Ectodermal cell (in vitro differentiated cells): ENCODE data around the gene GBP6.
"Not testable (repeated sequence)": the region's sequence is repeated elsewhere in the genome, so short reads cannot be mapped to it uniquely, and the experiment has no call there.

Source experiments
- H3K27ac ChIP-seq: 2 replicates; pipeline ENCODE4 v1.7.0; 2013; ENCODE audit warnings: mild to moderate bottlenecking, low read depth, low read length; ENCODE audit not compliant: insufficient read depth, poor library complexity, severe bottlenecking
- H3K27me3 ChIP-seq: 2 replicates; pipeline ENCODE4 v1.7.0; 2013; ENCODE audit warnings: mild to moderate bottlenecking, low read length; ENCODE audit not compliant: insufficient read depth, control insufficient read depth, poor library complexity, severe bottlenecking
- H3K36me3 ChIP-seq: one replicate; pipeline ENCODE4 v1.7.0; 2013; ENCODE audit warnings: low read length; ENCODE audit not compliant: control insufficient read depth, insufficient read depth
- H3K4me1 ChIP-seq: one replicate; pipeline ENCODE4 v1.7.0; 2013; ENCODE audit warnings: low read length; ENCODE audit not compliant: control insufficient read depth, insufficient read depth
- H3K4me3 ChIP-seq: 2 replicates; pipeline ENCODE4 v1.7.0; 2013; ENCODE audit warnings: low read depth, low read length, control low read depth; ENCODE audit not compliant: insufficient read depth
- H3K9me3 ChIP-seq: 2 replicates; pipeline ENCODE4 v1.7.0; 2013; ENCODE audit warnings: mild to moderate bottlenecking, low read length, moderate library complexity; ENCODE audit not compliant: control insufficient read depth
- WGBS, 2 experiments: methylation state at CpG; one replicate each; pipeline ENCODE4 v1.1.7; 2013; ENCODE audit warnings: missing lambda C conversion rate in 2 of 2; 5-methylcytosine and 5-hydroxymethylcytosine counted together

GBP6 gene

GRCh38 chr1:89405275-89405929 lies 41.5 kb downstream of the GBP6 start:
- Histone ChIP-seq H3K4me1 (no peaks in the 10 kb centered on the region), H3K4me3 (no peak overlapping the region)

DNA sequence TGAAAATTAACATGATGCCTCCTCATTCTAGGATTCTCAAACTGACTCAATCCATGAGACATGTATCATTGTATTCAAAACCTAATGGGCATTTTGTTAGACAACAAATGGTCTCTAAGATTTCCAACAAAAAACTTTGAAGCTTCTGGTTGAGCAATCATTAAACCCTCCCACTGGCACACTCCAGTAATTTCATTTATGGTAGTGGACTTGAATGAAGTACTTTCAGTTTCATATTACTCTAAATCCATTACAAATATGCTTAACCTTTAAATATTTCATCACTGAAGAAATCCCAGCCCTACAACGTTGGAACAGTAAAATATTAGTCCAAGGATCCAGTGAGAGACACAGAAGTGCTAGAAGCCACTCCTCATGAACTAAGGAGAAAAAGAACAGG lies 43.5 kb downstream of the GBP6 start:
- Histone ChIP-seq H3K27ac (no peak overlapping the region), H3K36me3 (no peaks in the 10 kb centered on the region), H3K9me3 (no peaks in the 10 kb centered on the region), H3K27me3 (no peaks in the 10 kb centered on the region), H3K4me3 (no peak overlapping the region), H3K4me1 (no peaks in the 10 kb centered on the region)
- WGBS, 2 experiments, result 87 to 100% methylated on average over 1 of the region's 1 CpG

More at GRCh38 chr1:89405275-89405929, 41.5 kb downstream of the GBP6 start:
- 82 to 83% methylated on average over 11 of the region's 11 CpGs for WGBS, 2 experiments
- Histone ChIP-seq H3K27me3 (no peaks in the 10 kb centered on the region), H3K9me3 (no peaks in the 10 kb centered on the region), H3K36me3 (no peaks in the 10 kb centered on the region), H3K27ac (no peak overlapping the region)

GRCh38 chr1:89407768-89408167 lies 43.9 kb downstream of the GBP6 start:
- not testable (repeated sequence) for H3K36me3 ChIP-seq, H3K27me3 ChIP-seq, H3K9me3 ChIP-seq, H3K27ac ChIP-seq, H3K4me3 ChIP-seq, H3K4me1 ChIP-seq
- whole genome bisulfite sequencing, 2 experiments, result 92 to 97% methylated on average over 2 of the region's 2 CpGs

DNA sequence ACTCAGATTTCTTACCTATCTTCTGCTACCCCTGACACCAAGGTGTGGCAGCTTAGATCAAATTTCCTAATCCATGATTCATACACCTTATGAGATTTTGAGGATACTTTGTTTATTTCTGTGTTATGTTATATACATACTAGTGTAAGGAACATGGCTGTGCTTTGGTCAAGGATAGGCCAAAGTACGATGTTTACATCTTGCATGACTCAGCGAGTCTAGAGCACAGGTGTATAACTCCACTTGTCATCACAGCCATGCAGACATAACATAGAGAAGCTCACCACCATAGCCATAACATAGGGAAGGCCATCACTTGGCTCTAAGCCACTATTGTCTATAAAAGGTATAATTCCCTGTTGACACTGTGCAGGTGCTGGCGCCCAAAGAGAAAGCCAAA lies 61.2 kb downstream of the GBP6 start:
- WGBS, 2 experiments, result 92 to 95% methylated on average over 3 of the region's 3 CpGs
- no peak overlapping the region for H3K4me3 ChIP-seq
- H3K4me1 ChIP-seq, result no peaks in the 10 kb centered on the region
- no peaks in the 10 kb centered on the region for H3K36me3 ChIP-seq
- no peaks in the 10 kb centered on the region for H3K9me3 ChIP-seq
- no peaks in the 10 kb centered on the region for H3K27me3 ChIP-seq
- H3K27ac ChIP-seq, result no peak overlapping the region

DNA sequence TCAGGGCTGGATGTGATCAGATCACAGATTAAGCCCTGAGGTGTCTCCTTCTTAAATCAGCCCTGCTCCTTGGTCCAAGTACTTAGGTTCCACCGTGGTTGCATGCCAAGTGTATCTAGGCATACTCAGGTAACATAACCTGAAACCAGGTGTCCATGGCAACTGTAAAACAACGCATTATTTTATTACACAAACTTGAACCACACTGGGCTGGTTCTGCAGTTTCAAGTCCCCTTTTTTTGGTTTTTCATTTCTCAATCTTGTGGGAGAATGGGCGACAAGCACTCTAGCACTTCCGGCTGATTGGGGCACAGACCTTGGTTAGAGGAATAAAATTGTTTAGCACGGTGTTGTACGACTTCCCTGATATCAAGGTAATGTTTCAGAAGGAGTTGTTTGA lies 65.2 kb downstream of the GBP6 start:
- H3K4me3 ChIP-seq, result no peak overlapping the region
- 94 to 97% methylated on average over 6 of the region's 6 CpGs for WGBS, 2 experiments
- H3K4me1 ChIP-seq, result no peaks in the 10 kb centered on the region
- no peaks in the 10 kb centered on the region for H3K36me3 ChIP-seq
- H3K27me3 ChIP-seq, result no peaks in the 10 kb centered on the region
- H3K27ac ChIP-seq, result no peak overlapping the region
- H3K9me3 ChIP-seq, result no peaks in the 10 kb centered on the region

GRCh38 chr1:89429681-89430080 lies 65.8 kb downstream of the GBP6 start:
- H3K9me3 ChIP-seq, H3K4me3 ChIP-seq: not testable (repeated sequence)
- 82 to 96% methylated on average over 1 of the region's 4 CpGs for WGBS, 2 experiments

DNA sequence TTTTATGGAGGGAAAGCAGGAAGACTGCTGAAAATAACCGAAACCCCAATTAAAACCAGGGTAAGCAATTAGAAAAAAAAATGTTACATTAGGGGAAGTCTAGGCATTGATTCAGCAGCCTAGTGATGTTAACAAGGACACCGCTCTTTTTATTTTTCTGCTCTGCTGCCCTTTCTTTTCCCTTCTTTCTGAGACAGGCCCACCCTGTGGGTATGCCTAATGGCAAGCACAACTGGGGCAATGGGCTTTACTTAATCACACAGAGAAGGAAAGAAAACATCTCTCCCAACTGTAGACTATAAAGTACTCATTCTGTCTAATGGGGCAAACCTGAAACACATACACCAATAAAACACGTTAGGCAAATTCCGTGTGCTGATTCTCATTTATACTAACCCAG lies 69.6 kb downstream of the GBP6 start:
- Histone ChIP-seq H3K9me3 (no peaks in the 10 kb centered on the region), H3K27ac (no peak overlapping the region), H3K36me3 (no peaks in the 10 kb centered on the region), H3K4me3 (no peak overlapping the region), H3K4me1 (no peaks in the 10 kb centered on the region), H3K27me3 (no peaks in the 10 kb centered on the region)
- WGBS, 2 experiments, result 94 to 98% methylated on average over 3 to 4 of the region's 4 CpGs

More at GRCh38 chr1:89429681-89430080, 65.8 kb downstream of the GBP6 start:
- H3K27me3 ChIP-seq, H3K36me3 ChIP-seq, H3K27ac ChIP-seq, H3K4me1 ChIP-seq: not testable (repeated sequence)

DNA sequence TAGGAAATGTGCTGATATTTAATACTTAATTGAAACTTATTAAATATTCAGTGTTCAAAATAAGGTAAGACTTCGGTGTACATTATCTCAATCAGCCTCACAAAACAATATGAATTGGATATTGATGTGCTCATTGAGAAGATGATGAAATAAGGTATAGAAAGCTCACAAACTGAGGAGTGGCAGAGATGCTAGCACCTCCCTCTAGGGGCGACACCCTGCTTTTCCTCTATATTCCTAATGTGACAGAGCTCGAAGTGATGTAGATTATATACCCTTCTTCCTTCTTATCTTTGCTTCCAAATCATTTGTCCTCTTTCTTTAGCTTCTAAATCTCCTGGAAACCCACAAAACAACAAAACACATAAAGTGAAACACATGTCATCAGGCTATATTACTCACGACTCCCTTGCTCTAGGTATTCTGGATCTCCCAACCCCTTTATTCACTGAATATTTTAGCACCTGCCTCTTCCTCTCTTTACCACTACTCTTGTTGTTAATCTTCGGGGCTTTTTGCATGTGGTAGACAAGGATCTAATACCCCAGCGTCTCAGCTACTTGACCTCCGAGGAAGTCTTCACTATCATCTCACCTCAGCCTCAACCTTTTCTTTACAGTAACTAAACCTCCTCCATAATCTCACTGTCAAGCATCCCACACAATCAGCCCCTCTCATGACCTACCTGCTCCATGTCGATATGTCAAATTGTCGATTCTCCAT lies 70.4 kb downstream of the GBP6 start:
- 91 to 93% methylated on average over 8 to 9 of the region's 9 CpGs for WGBS, 2 experiments
- not testable (repeated sequence) for H3K4me1 ChIP-seq, H3K27me3 ChIP-seq

More for the DNA sequence above, 70.4 kb downstream of the GBP6 start:
- H3K9me3 ChIP-seq, H3K4me3 ChIP-seq, H3K27ac ChIP-seq, H3K36me3 ChIP-seq: not testable (repeated sequence)
